Measurements from ENCODE around the gene FANCC.
A peak's percentile ranks its signal among the peaks of the same experiment; 100 is the strongest.

FANCC gene

GRCh38 chr9:95148208-95148520 is 169.3 kb downstream of the FANCC start:
- no peak for DNase-seq

- DNase-seq, result no peak
Observed at GRCh38 chr9:95147452-95148207, 169.9 kb downstream of the FANCC start.

- no peak for DNase-seq
Observed at GRCh38 chr9:95143591-95144561, 173.6 kb downstream of the FANCC start.

- DNase-seq, result no peak
Observed at GRCh38 chr9:95142728-95143127, 174.8 kb downstream of the FANCC start.

- DNase-seq, result no peak
Observed at GRCh38 chr9:95142315-95142714, 175.2 kb downstream of the FANCC start.

- DNase-seq, result no peak
Observed at GRCh38 chr9:95140821-95141220, 176.7 kb downstream of the FANCC start.

GRCh38 chr9:95139126-95139525 is 178.4 kb downstream of the FANCC start:
- DNase-seq, result no peak

GRCh38 chr9:95138474-95138873 is 179.0 kb downstream of the FANCC start:
- no peak for DNase-seq

GRCh38 chr9:95137587-95138145 is 179.8 kb downstream of the FANCC start:
- DNase-seq, result no peak

- no peak for DNase-seq
Observed at GRCh38 chr9:95135756-95136155, 181.8 kb downstream of the FANCC start.

- DNase-seq, result no peak
Observed at GRCh38 chr9:95134457-95134881, 183.0 kb downstream of the FANCC start.

- DNase-seq, result no peak
Observed at GRCh38 chr9:95133325-95133705, 184.2 kb downstream of the FANCC start.

- no peak for DNase-seq
Observed at GRCh38 chr9:95132366-95133324, 184.9 kb downstream of the FANCC start.

GRCh38 chr9:95131023-95131943 is 186.2 kb downstream of the FANCC start:
- DNase-seq, result peak in 52 of 58 donors; percentile 8 to 76 (median 52)

- DNase-seq, result no peak
Observed at GRCh38 chr9:95130484-95130883, 187.0 kb downstream of the FANCC start.

GRCh38 chr9:95129476-95130291 is 187.8 kb downstream of the FANCC start:
- no peak for DNase-seq

- no peak for DNase-seq
Observed at GRCh38 chr9:95128177-95128524, 189.4 kb downstream of the FANCC start.

GRCh38 chr9:95127249-95128176 is 190.0 kb downstream of the FANCC start:
- DNase-seq, result peak in 55 of 58 donors; percentile 35 to 90 (median 76)
